IMR-90 (cell line): ENCODE results near the gene KDM6A. TPM values are rescaled to one million over a fixed set of nuclear protein-coding genes. Genes with fewer than 3 reads are reported as not detected.

Experiments
- ATAC-seq: fragments of 200-7000 bp; cut with Tn5 transposase; 2 replicates; pipeline ENCODE4 v1.9.1; 2020; ENCODE audit warnings: low read depth, mild to moderate bottlenecking, moderate library complexity
- BruUV-seq: library from RNA; stranded (reverse); fragments of 400-500 nt; replicated peaks from 2 replicates; lab custom pipeline; 2021; lab: Mats Ljungman, UMichigan
- CTCF ChIA-PET: fragments of 300-600 bp; formaldehyde crosslinking; extraction: SDS; loops from one replicate; lab custom pipeline; 2021; ENCODE audit warnings: antibody characterized with exemption; lab: Yijun Ruan, JAX
- POLR2A ChIA-PET: fragments of 300-600 bp; sonication (Branson Sonifier 250); formaldehyde crosslinking; loops from one replicate; lab custom pipeline; 2022; ENCODE audit warnings: antibody characterized with exemption; ENCODE audit not compliant: unreplicated experiment; lab: Charles Lee
- DNase-seq: peaks from one replicate; pipeline ENCODE4 v3.0.0; 2013
- H2AFZ ChIP-seq: replicated peaks from 2 replicates; pipeline ENCODE3; 2013; ENCODE audit warnings: low read length, mild to moderate bottlenecking; ENCODE audit not compliant: poor library complexity
- H2AK5ac ChIP-seq: 2 replicates; pipeline ENCODE4 v1.6.1; 2013; ENCODE audit warnings: low read depth, low read length, inconsistent platforms
- H2AK9ac ChIP-seq: replicated peaks from 2 replicates; pipeline ENCODE3; 2013; ENCODE audit warnings: mild to moderate bottlenecking, low read depth, low read length, moderate library complexity; ENCODE audit not compliant: poor library complexity
- H2BK120ac ChIP-seq: 2 replicates; pipeline ENCODE4 v1.6.1; 2013; ENCODE audit warnings: low read depth, low read length, inconsistent platforms
- H2BK15ac ChIP-seq: 3 replicates; pipeline ENCODE4 v1.6.1; 2013; ENCODE audit warnings: low read depth, low read length, inconsistent platforms
- H2BK20ac ChIP-seq: 2 replicates; pipeline ENCODE4 v1.6.1; 2013; ENCODE audit warnings: low read depth, mild to moderate bottlenecking, inconsistent platforms, low read length, moderate library complexity
- H2BK5ac ChIP-seq: 2 replicates; pipeline ENCODE4 v1.6.1; 2013; ENCODE audit warnings: mild to moderate bottlenecking, low read depth, low read length, inconsistent platforms; ENCODE audit not compliant: poor library complexity, severe bottlenecking
- H3K14ac ChIP-seq: replicated peaks from 2 replicates; pipeline ENCODE4 v1.6.1; 2013; ENCODE audit warnings: low read depth, low read length, inconsistent platforms
- H3K18ac ChIP-seq: 2 replicates; pipeline ENCODE4 v1.6.1; 2013; ENCODE audit warnings: low read depth, low read length, control low read depth
- H3K23ac ChIP-seq: 2 replicates; pipeline ENCODE4 v1.6.1; 2013; ENCODE audit warnings: low read depth, low read length, inconsistent platforms
- H3K27ac ChIP-seq: 2 replicates; pipeline ENCODE4 v1.5.1; 2013; ENCODE audit warnings: mild to moderate bottlenecking, control low read depth, low read length; ENCODE audit not compliant: insufficient read depth
- H3K27me3 ChIP-seq: 2 replicates; pipeline ENCODE4 v1.6.1; 2013; ENCODE audit warnings: low read length; ENCODE audit not compliant: control insufficient read depth, insufficient read depth
- H3K36me3 ChIP-seq: 2 replicates; pipeline ENCODE4 v1.6.1; 2013; ENCODE audit warnings: low read length, mixed read lengths; ENCODE audit not compliant: control insufficient read depth, insufficient read depth
- H3K4ac ChIP-seq: 2 replicates; pipeline ENCODE4 v1.6.1; 2013; ENCODE audit warnings: low read depth, low read length, inconsistent platforms
- H3K4me1 ChIP-seq: 2 replicates; pipeline ENCODE4 v1.6.1; 2013; ENCODE audit warnings: low read length, mixed read lengths; ENCODE audit not compliant: control insufficient read depth, insufficient read depth
- H3K4me2 ChIP-seq: 2 replicates; pipeline ENCODE4 v1.6.1; 2013; ENCODE audit warnings: low read depth, mild to moderate bottlenecking, control low read depth, low read length, moderate library complexity
- H3K4me3 ChIP-seq: 2 replicates; pipeline ENCODE4 v1.5.1; 2013; ENCODE audit warnings: low read depth, mild to moderate bottlenecking, control low read depth, low read length, moderate library complexity; ENCODE audit not compliant: insufficient read depth
- H3K56ac ChIP-seq: 2 replicates; pipeline ENCODE4 v1.6.1; 2013; ENCODE audit warnings: low read length, inconsistent platforms; ENCODE audit not compliant: insufficient read depth; ENCODE audit errors: extremely low read depth
- H3K79me1 ChIP-seq, 2 experiments: 2 replicates each; pipeline ENCODE4 v1.6.1; 2013; ENCODE audit warnings: low read length in 2 of 2, inconsistent platforms in 1 of 2, low read depth in 1 of 2
- H3K9ac ChIP-seq: 2 replicates; pipeline ENCODE4 v1.6.1; 2013; ENCODE audit warnings: low read depth, low read length, control low read depth
- H3K9me1 ChIP-seq: 2 replicates; pipeline ENCODE4 v1.6.1; 2013; ENCODE audit warnings: low read length, inconsistent platforms; ENCODE audit not compliant: insufficient read depth
- H3K9me3 ChIP-seq: 2 replicates; pipeline ENCODE4 v1.6.1; 2013; ENCODE audit warnings: low read length; ENCODE audit not compliant: control insufficient read depth, insufficient read depth
- H4K20me1 ChIP-seq: 2 replicates; pipeline ENCODE4 v1.6.1; 2013; ENCODE audit warnings: low read length, inconsistent platforms; ENCODE audit not compliant: insufficient read depth
- H4K5ac ChIP-seq: 2 replicates; pipeline ENCODE4 v1.6.1; 2013; ENCODE audit warnings: mild to moderate bottlenecking, low read depth, low read length, control low read depth
- H4K8ac ChIP-seq, 2 experiments: 2 replicates each; pipeline ENCODE4 v1.6.1; 2013; ENCODE audit warnings: low read depth in 2 of 2, low read length in 2 of 2, control low read depth in 1 of 2, inconsistent platforms in 1 of 2
- H4K91ac ChIP-seq: 2 replicates; pipeline ENCODE4 v1.6.1; 2013; ENCODE audit warnings: low read depth, low read length, inconsistent platforms; ENCODE audit not compliant: insufficient read depth
- BHLHE40 ChIP-seq: fragments of 150-350 bp; IDR thresholded peaks from 2 replicates; pipeline ENCODE4 v1.6.1; 2016; ENCODE audit warnings: mild to moderate bottlenecking, low read depth, low read length
- CEBPB ChIP-seq: IDR thresholded peaks from 2 replicates; pipeline ENCODE4 v1.6.1; 2012; ENCODE audit warnings: low read depth, low read length, improper control_type of control experiment
- CHD1 ChIP-seq: IDR thresholded peaks from 2 replicates; pipeline ENCODE4 v1.6.1; 2012; ENCODE audit warnings: low read depth, low read length, improper control_type of control experiment
- CTCF ChIP-seq: conservative IDR thresholded peaks from 2 replicates; pipeline ENCODE4 v1.5.1; 2012; ENCODE audit warnings: mild to moderate bottlenecking, low read depth, low read length, improper control_type of control experiment
- ELK1 ChIP-seq: fragments of 150-350 bp; IDR thresholded peaks from 2 replicates; pipeline ENCODE4 v1.6.1; 2016; ENCODE audit warnings: low read depth, mild to moderate bottlenecking, low read length, moderate library complexity, borderline replicate concordance
- FOS ChIP-seq: fragments of 150-350 bp; IDR thresholded peaks from 2 replicates; pipeline ENCODE4 v1.6.1; 2016; ENCODE audit warnings: low read depth, low read length
- MAFK ChIP-seq: IDR thresholded peaks from 2 replicates; pipeline ENCODE4 v1.6.1; 2012; ENCODE audit warnings: low read depth, low read length, improper control_type of control experiment
- MAZ ChIP-seq: IDR thresholded peaks from 2 replicates; pipeline ENCODE4 v1.6.1; 2012; ENCODE audit warnings: low read depth, mild to moderate bottlenecking, low read length, improper control_type of control experiment, moderate library complexity, borderline replicate concordance
- MXI1 ChIP-seq: IDR thresholded peaks from 2 replicates; pipeline ENCODE4 v1.6.1; 2012; ENCODE audit warnings: low read depth, mild to moderate bottlenecking, low read length, moderate library complexity, borderline replicate concordance
- NFE2L2 ChIP-seq: fragments of 150-350 bp; IDR thresholded peaks from 2 replicates; pipeline ENCODE4 v1.6.1; 2016; ENCODE audit warnings: low read depth, mild to moderate bottlenecking, low read length
- POLR2A ChIP-seq: IDR thresholded peaks from 2 replicates; pipeline ENCODE4 v1.6.1; 2012; ENCODE audit warnings: mild to moderate bottlenecking, low read depth, low read length
- RAD21 ChIP-seq: IDR thresholded peaks from 2 replicates; pipeline ENCODE4 v1.6.1; 2012; ENCODE audit warnings: low read length, improper control_type of control experiment
- SMC3 ChIP-seq: fragments of 150-350 bp; IDR thresholded peaks from 2 replicates; pipeline ENCODE4 v1.6.1; 2016; ENCODE audit warnings: low read depth, mild to moderate bottlenecking, antibody characterized with exemption, low read length, moderate library complexity
- USF2 ChIP-seq: fragments of 150-350 bp; IDR thresholded peaks from 2 replicates; pipeline ENCODE4 v1.6.1; 2017; ENCODE audit warnings: mild to moderate bottlenecking, antibody characterized with exemption, low read length, low read depth
- WGBS, 2 experiments: methylation state at CpG; one replicate each; pipeline versions ENCODE4 v1.1.5 to v1.1.7; 2013; ENCODE audit warnings: missing lambda C conversion rate in 2 of 2; ENCODE audit not compliant: insufficient read length in 1 of 2; ENCODE audit errors: extremely low coverage in 2 of 2; 5-methylcytosine and 5-hydroxymethylcytosine counted together
- dilution Hi-C: fragments of 300-500 bp; cut with HindIII; formaldehyde crosslinking; loops from one replicate; pipeline ENCODE4 v1.14.3; 2018; ENCODE audit warnings: low sequenced_read_pairs; ENCODE audit not compliant: unreplicated experiment
- in situ Hi-C: fragments of 300-500 bp; cut with MboI; formaldehyde crosslinking; loops from 3 replicates; pipeline ENCODE4 v1.14.3; 2019; ENCODE audit warnings: low sequenced_read_pairs, inconsistent platforms, mixed read lengths
- intact Hi-C: fragments of 100-400 bp; cut with micrococcal nuclease; formaldehyde crosslinking; loops from 2 replicates; pipeline ENCODE4 v1.10.0; 2022
- polyA plus RNA-seq, 3 experiments: library from polyadenylated mRNA; depleted of rRNA; stranded (reverse); fragments of >200 nt; gene quantifications; 2 replicates each; pipeline ENCODE4 v1.2.3, GENCODE V29; 2012; ENCODE audit warnings: low replicate concordance in 1 of 3
- total RNA-seq: library from RNA; depleted of rRNA; stranded (reverse); fragments of >200 nt; gene quantifications from 2 replicates; pipeline ENCODE4 v1.2.3, GENCODE V29; 2012

KDM6A gene
- total and polyA plus RNA-seq, 2 of the 4 experiments (the other 2 are of a cell fraction), result 11.7 to 24.9 TPM

- BruUV-seq, result no TSS peak
These were observed 158.9 kb downstream of the KDM6A start for GRCh38 chrX:45031830-45032378.

More at GRCh38 chrX:45031830-45032378, 158.9 kb downstream of the KDM6A start:
- no peaks in the 10 kb centered on the region for H3K27me3 ChIP-seq
- DNase-seq (no peak), ATAC-seq (no peak)
- H4K8ac ChIP-seq, result no peak overlapping the region
- H2BK15ac ChIP-seq, result no peak overlapping the region
- H3K14ac ChIP-seq, result no peak overlapping the region
- H2BK120ac ChIP-seq, result no peak overlapping the region
- H3K4ac ChIP-seq, result no peak overlapping the region
- H3K36me3 ChIP-seq, result no peaks in the 10 kb centered on the region
- in situ Hi-C loops (no loop called here), intact Hi-C loops (no loop called here), dilution Hi-C loops (no loop called here)
- H4K91ac ChIP-seq, result no peak overlapping the region
- H3K27ac ChIP-seq, result no peak overlapping the region
- POLR2A ChIA-PET, result no interaction called here
- no peak overlapping the region for H2AK5ac ChIP-seq
- H4K20me1 ChIP-seq, result peaks cover 9% of the 10 kb centered on the region; the same call in 1 of the 2 replicates
- no peak overlapping the region for H3K23ac ChIP-seq
- no peak overlapping the region for H2BK5ac ChIP-seq
- no peak overlapping the region for H4K5ac ChIP-seq
- no peaks in the 10 kb centered on the region for H3K9me3 ChIP-seq
- no peak overlapping the region for H2AK9ac ChIP-seq
- no peak overlapping the region for H2AFZ ChIP-seq
- 0 out of 2 replicates have a peak, but pooled peaks cover 2% of the 10 kb centered on the region for H3K4me1 ChIP-seq
- H3K56ac ChIP-seq, result no peak overlapping the region
- peaks cover 5 to 10% of the 10 kb centered on the region in 2 experiments; a peak in 2 of 4 replicates for H3K79me1 ChIP-seq
- no peaks in the 10 kb centered on the region for H3K9me1 ChIP-seq
- no CpG with 5 or more reads among the region's 3 CpGs for WGBS, 2 experiments
- H3K4me2 ChIP-seq, result no peak overlapping the region
- CTCF ChIA-PET, result no interaction called here
- TF ChIP-seq SMC3, result no peak
- no peak for TF ChIP-seq USF2
- TF ChIP-seq NFE2L2, result no peak
- TF ChIP-seq MXI1, result no peak
- TF ChIP-seq CHD1, result no peak
- no peak for TF ChIP-seq MAZ
- no peak for TF ChIP-seq CEBPB
- no peak for TF ChIP-seq BHLHE40
- TF ChIP-seq ELK1, result no peak
- no peak for TF ChIP-seq RAD21
- no peak for TF ChIP-seq POLR2A
- no peak for TF ChIP-seq CTCF
- TF ChIP-seq FOS, result no peak
- no peak for TF ChIP-seq MAFK
- no peak overlapping the region for H3K4me3 ChIP-seq
- H3K9ac ChIP-seq, result no peak overlapping the region
- H2BK20ac ChIP-seq, result no peak overlapping the region
- H3K18ac ChIP-seq, result no peak overlapping the region
